ENCODE results near the gene PPP1CC. TPM values are rescaled to one million over a fixed set of nuclear protein-coding genes. Genes with fewer than 3 reads are reported as not detected.
"Not testable (repeated sequence)": the region's sequence is repeated elsewhere in the genome, so short reads cannot be mapped to it uniquely, and the experiment has no call there.

The PPP1CC gene
- total RNA-seq, 3 donors from 2014 or later (not counting 1 experiment from before 2014, with no cell fraction given), result 114 to 121 (median 117) TPM

- WGBS (ENCODE audit: insufficient coverage), result 89% methylated on average over 6 of the region's 7 CpGs
- H3K4me1 ChIP-seq (ENCODE audit: control insufficient read depth, insufficient read depth, low read length), result no peaks in the 10 kb centered on the region
- H3K36me3 ChIP-seq (ENCODE audit: control insufficient read depth, insufficient read depth, low read length), result no peaks in the 10 kb centered on the region
- H3K9me3 Mint-ChIP-seq, result no peaks in the 10 kb centered on the region
- H3K27ac ChIP-seq (ENCODE audit: low read length), result no peak overlapping the region
- H3K27me3 ChIP-seq (ENCODE audit: control insufficient read depth, insufficient read depth, low read length), result no peaks in the 10 kb centered on the region
- TF ChIP-seq CTCF (IDR thresholded peaks at IDR 0.05), result no peak
- H3K4me3 ChIP-seq (ENCODE audit: low read length), result no peak overlapping the region
- H3K9me3 ChIP-seq (ENCODE audit: control insufficient read depth, insufficient read depth, low read length), result no peaks in the 10 kb centered on the region
- H3K36me3 Mint-ChIP-seq, result no peaks in the 10 kb centered on the region
- H3K27ac Mint-ChIP-seq, result no peak overlapping the region
- H3K4me1 Mint-ChIP-seq, result peaks cover 0 to 6% of the 10 kb centered on the region in 2 donors
- DNase-seq (no peak), ATAC-seq (no peak)
- peaks cover 0 to 3% of the 10 kb centered on the region in 2 donors for H3K27me3 Mint-ChIP-seq (ENCODE audit: low read depth in 2 of 2)
- intact Hi-C loops (cut with micrococcal nuclease), result no loop called here
- H3K4me3 Mint-ChIP-seq, result no peak overlapping the region
Observed at GRCh38 chr12:110766311-110767154, 23.8 kb upstream of the PPP1CC start.

GRCh38 chr12:110765572-110765971 lies 22.9 kb upstream of the PPP1CC start:
- H3K9me3 Mint-ChIP-seq; H3K27ac Mint-ChIP-seq; H3K4me3 Mint-ChIP-seq; intact Hi-C loops (cut with micrococcal nuclease); H3K27me3 ChIP-seq (ENCODE audit: control insufficient read depth, insufficient read depth, low read length); H3K4me1 Mint-ChIP-seq; H3K4me1 ChIP-seq (ENCODE audit: control insufficient read depth, insufficient read depth, low read length); H3K36me3 Mint-ChIP-seq; H3K27ac ChIP-seq (ENCODE audit: low read length); H3K27me3 Mint-ChIP-seq (ENCODE audit: low read depth in 2 of 2); H3K4me3 ChIP-seq (ENCODE audit: low read length); H3K36me3 ChIP-seq (ENCODE audit: control insufficient read depth, insufficient read depth, low read length); DNase-seq; ATAC-seq; H3K9me3 ChIP-seq (ENCODE audit: control insufficient read depth, insufficient read depth, low read length): not testable (repeated sequence)
- WGBS (ENCODE audit: insufficient coverage), result 98% methylated on average over 3 of the region's 3 CpGs

- Histone ChIP-seq H3K4me1 (ENCODE audit: control insufficient read depth, insufficient read depth, low read length) (no peaks in the 10 kb centered on the region), H3K4me3 (ENCODE audit: low read length) (no peak overlapping the region), H3K27me3 (ENCODE audit: control insufficient read depth, insufficient read depth, low read length) (no peaks in the 10 kb centered on the region), H3K9me3 (ENCODE audit: control insufficient read depth, insufficient read depth, low read length) (no peaks in the 10 kb centered on the region), H3K36me3 (ENCODE audit: control insufficient read depth, insufficient read depth, low read length) (no peaks in the 10 kb centered on the region), H3K27ac (ENCODE audit: low read length) (no peak overlapping the region)
- Mint-ChIP-seq H3K9me3 (no peaks in the 10 kb centered on the region), H3K36me3 (no peaks in the 10 kb centered on the region), H3K27ac (no peak overlapping the region), H3K4me1 (peaks cover 0 to 6% of the 10 kb centered on the region in 2 donors), H3K4me3 (no peak overlapping the region), H3K27me3 (ENCODE audit: low read depth in 2 of 2) (no peaks in the 10 kb centered on the region)
- 45% methylated on average over 3 of the region's 4 CpGs for WGBS (ENCODE audit: insufficient coverage)
- ATAC-seq (no peak), DNase-seq (no peak)
- TF ChIP-seq CTCF (IDR thresholded peaks at IDR 0.05), result no peak
- intact Hi-C loops (cut with micrococcal nuclease), result no loop called here
Observed at GRCh38 chr12:110765111-110765510, 22.4 kb upstream of the PPP1CC start.

- Histone ChIP-seq H3K27ac (ENCODE audit: low read length) (no peak overlapping the region), H3K9me3 (ENCODE audit: control insufficient read depth, insufficient read depth, low read length) (no peaks in the 10 kb centered on the region), H3K4me1 (ENCODE audit: control insufficient read depth, insufficient read depth, low read length) (no peaks in the 10 kb centered on the region), H3K4me3 (ENCODE audit: low read length) (no peak overlapping the region), H3K36me3 (ENCODE audit: control insufficient read depth, insufficient read depth, low read length) (no peaks in the 10 kb centered on the region), H3K27me3 (ENCODE audit: control insufficient read depth, insufficient read depth, low read length) (no peaks in the 10 kb centered on the region)
- Mint-ChIP-seq H3K4me3 (no peak overlapping the region), H3K36me3 (no peaks in the 10 kb centered on the region), H3K27me3 (ENCODE audit: low read depth in 2 of 2) (no peaks in the 10 kb centered on the region), H3K4me1 (peaks cover 0 to 6% of the 10 kb centered on the region in 2 donors), H3K9me3 (no peaks in the 10 kb centered on the region), H3K27ac (no peak overlapping the region)
- ATAC-seq, result no peak
- intact Hi-C loops (cut with micrococcal nuclease), result no loop called here
- 75% methylated on average over 7 of the region's 7 CpGs for WGBS (ENCODE audit: insufficient coverage)
- TF ChIP-seq CTCF (IDR thresholded peaks at IDR 0.05), result no peak
- DNase-seq, result no peak
Observed at GRCh38 chr12:110763583-110763982, 20.9 kb upstream of the PPP1CC start.

Data from natural killer cell (primary cell).